Liver (tissue), 3 donors: ENCODE measurements around the gene OR2A42.
"Not testable (repeated sequence)": the region's sequence is repeated elsewhere in the genome, so short reads cannot be mapped to it uniquely, and the experiment has no call there.

Experiments
- FOXA1 ChIP-seq: IDR thresholded peaks from 2 replicates; pipeline ENCODE4 v1.6.1; 2016; ENCODE audit warnings: antibody characterized with exemption
- RAD21 ChIP-seq, 2 donors: IDR thresholded peaks; 2 replicates each; pipeline ENCODE4 v1.6.1; 2016; ENCODE audit warnings: antibody characterized with exemption in 2 of 2, mild to moderate bottlenecking in 2 of 2
- YY1 ChIP-seq: IDR thresholded peaks from 2 replicates; pipeline ENCODE4 v1.6.1; 2016; ENCODE audit warnings: antibody characterized with exemption, mild to moderate bottlenecking
- TF ChIP-seq, protein P1 (sequence below): IDR thresholded peaks from 2 replicates; pipeline ENCODE4 v1.6.1; 2016; ENCODE audit warnings: antibody characterized with exemption
- TF ChIP-seq, protein P2 (sequence below): fragments of 150-350 bp; IDR thresholded peaks from 2 replicates; pipeline ENCODE4 v1.5.1; 2017; ENCODE audit warnings: improper control_type of control experiment, low read depth, low read length; ENCODE audit not compliant: missing input control
- TF ChIP-seq, protein P3 (sequence below): IDR thresholded peaks from 2 replicates; pipeline ENCODE4 v1.6.1; 2016; ENCODE audit warnings: antibody characterized with exemption, mild to moderate bottlenecking
- donor health status: healthy.
- donor health status: healthy.

DNA sequence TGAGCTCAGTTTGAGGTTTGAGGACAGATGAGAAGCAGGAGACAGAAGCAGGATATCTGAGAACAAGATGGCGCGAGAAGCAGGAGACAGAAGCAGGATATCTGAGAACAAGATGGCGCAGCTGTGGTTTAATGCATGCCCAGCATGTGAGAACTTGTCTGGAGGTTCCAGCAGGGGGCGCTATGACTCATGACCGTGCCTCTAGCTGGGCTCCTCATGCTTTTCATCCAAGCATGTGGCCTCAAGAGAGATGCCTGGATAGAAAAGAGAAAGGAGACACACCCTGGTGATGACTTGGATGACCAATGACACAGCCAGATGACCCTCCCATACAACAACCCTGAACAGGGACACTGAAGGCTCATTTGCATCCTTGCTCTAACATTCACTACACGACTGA lies 40.6 kb upstream of the OR2A42 start:
- TF ChIP-seq, protein P1, sequence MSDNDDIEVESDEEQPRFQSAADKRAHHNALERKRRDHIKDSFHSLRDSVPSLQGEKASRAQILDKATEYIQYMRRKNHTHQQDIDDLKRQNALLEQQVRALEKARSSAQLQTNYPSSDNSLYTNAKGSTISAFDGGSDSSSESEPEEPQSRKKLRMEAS, result not testable (repeated sequence)
- TF ChIP-seq, protein P2, sequence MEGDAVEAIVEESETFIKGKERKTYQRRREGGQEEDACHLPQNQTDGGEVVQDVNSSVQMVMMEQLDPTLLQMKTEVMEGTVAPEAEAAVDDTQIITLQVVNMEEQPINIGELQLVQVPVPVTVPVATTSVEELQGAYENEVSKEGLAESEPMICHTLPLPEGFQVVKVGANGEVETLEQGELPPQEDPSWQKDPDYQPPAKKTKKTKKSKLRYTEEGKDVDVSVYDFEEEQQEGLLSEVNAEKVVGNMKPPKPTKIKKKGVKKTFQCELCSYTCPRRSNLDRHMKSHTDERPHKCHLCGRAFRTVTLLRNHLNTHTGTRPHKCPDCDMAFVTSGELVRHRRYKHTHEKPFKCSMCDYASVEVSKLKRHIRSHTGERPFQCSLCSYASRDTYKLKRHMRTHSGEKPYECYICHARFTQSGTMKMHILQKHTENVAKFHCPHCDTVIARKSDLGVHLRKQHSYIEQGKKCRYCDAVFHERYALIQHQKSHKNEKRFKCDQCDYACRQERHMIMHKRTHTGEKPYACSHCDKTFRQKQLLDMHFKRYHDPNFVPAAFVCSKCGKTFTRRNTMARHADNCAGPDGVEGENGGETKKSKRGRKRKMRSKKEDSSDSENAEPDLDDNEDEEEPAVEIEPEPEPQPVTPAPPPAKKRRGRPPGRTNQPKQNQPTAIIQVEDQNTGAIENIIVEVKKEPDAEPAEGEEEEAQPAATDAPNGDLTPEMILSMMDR, result not testable (repeated sequence)
- not testable (repeated sequence) for TF ChIP-seq RAD21 (IDR thresholded peaks at IDR 0.05); FOXA1; YY1
- TF ChIP-seq, protein P3, sequence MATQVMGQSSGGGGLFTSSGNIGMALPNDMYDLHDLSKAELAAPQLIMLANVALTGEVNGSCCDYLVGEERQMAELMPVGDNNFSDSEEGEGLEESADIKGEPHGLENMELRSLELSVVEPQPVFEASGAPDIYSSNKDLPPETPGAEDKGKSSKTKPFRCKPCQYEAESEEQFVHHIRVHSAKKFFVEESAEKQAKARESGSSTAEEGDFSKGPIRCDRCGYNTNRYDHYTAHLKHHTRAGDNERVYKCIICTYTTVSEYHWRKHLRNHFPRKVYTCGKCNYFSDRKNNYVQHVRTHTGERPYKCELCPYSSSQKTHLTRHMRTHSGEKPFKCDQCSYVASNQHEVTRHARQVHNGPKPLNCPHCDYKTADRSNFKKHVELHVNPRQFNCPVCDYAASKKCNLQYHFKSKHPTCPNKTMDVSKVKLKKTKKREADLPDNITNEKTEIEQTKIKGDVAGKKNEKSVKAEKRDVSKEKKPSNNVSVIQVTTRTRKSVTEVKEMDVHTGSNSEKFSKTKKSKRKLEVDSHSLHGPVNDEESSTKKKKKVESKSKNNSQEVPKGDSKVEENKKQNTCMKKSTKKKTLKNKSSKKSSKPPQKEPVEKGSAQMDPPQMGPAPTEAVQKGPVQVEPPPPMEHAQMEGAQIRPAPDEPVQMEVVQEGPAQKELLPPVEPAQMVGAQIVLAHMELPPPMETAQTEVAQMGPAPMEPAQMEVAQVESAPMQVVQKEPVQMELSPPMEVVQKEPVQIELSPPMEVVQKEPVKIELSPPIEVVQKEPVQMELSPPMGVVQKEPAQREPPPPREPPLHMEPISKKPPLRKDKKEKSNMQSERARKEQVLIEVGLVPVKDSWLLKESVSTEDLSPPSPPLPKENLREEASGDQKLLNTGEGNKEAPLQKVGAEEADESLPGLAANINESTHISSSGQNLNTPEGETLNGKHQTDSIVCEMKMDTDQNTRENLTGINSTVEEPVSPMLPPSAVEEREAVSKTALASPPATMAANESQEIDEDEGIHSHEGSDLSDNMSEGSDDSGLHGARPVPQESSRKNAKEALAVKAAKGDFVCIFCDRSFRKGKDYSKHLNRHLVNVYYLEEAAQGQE, result not testable (repeated sequence)
